Naive thymus-derived CD8-positive, alpha-beta T cell (primary cell): ENCODE results near the gene FCRL2. TPM values are rescaled to one million over a fixed set of nuclear protein-coding genes. Genes with fewer than 3 reads are reported as not detected.
A peak's percentile ranks its signal among the peaks of the same experiment; 100 is the strongest.

ENCODE experiments used
- ATAC-seq, 2 donors: fragments of 150-1000 bp; cut with Tn5 transposase in 1 of 2; sonication (Bioruptor Pico), chemical (Tn5 transposase) in 1 of 2; 1 replicate in 1 of 2; 2 replicates in 1 of 2; pipeline ENCODE4 v1.10.0; 2021; ENCODE audit warnings: mild to moderate bottlenecking in 2 of 2, moderate library complexity in 2 of 2
- POLR2A ChIA-PET: fragments of 350-600 bp; sonication (Branson Sonifier 250); formaldehyde crosslinking; loops from one replicate; lab custom pipeline; 2021; ENCODE audit warnings: antibody characterized with exemption; lab: Charles Lee
- DNase-seq, 10 donors: peaks; one replicate each; pipeline versions ENCODE4 v3.0.0 to v3.0.0-alpha.2; 2020 to 2022
- H3K27ac Mint-ChIP-seq, 10 donors: one replicate each; pipeline ENCODE4 v1.8.0; 2020 to 2022; ENCODE audit warnings: mild to moderate bottlenecking in 10 of 10, mixed read lengths in 10 of 10, moderate library complexity in 4 of 10, inconsistent platforms in 1 of 10
- H3K27me3 Mint-ChIP-seq, 5 donors: one replicate each; pipeline ENCODE4 v1.8.0; 2021 to 2022; ENCODE audit warnings: mixed read lengths in 5 of 5
- H3K36me3 Mint-ChIP-seq, 3 donors: one replicate each; pipeline ENCODE4 v1.8.0; 2020 to 2022; ENCODE audit warnings: mixed read lengths in 3 of 3, mild to moderate bottlenecking in 2 of 3, inconsistent platforms in 1 of 3
- H3K4me1 Mint-ChIP-seq, 4 donors: one replicate each; pipeline ENCODE4 v1.8.0; 2021 to 2022; ENCODE audit warnings: mixed read lengths in 4 of 4
- H3K4me3 Mint-ChIP-seq, 10 donors: one replicate each; pipeline ENCODE4 v1.8.0; 2020 to 2022; ENCODE audit warnings: mild to moderate bottlenecking in 10 of 10, mixed read lengths in 10 of 10, moderate library complexity in 6 of 10, inconsistent platforms in 1 of 10
- H3K9me3 Mint-ChIP-seq, 9 donors: one replicate each; pipeline ENCODE4 v1.8.0; 2020 to 2022; ENCODE audit warnings: mixed read lengths in 9 of 9, mild to moderate bottlenecking in 3 of 9, inconsistent platforms in 1 of 9, moderate library complexity in 1 of 9
- polyA plus RNA-seq, 3 donors: library from polyadenylated mRNA; unstranded; fragments of 300-500 nt; fragmentation: Illumina TruSeq; gene quantifications; one replicate each; pipeline ENCODE4 v1.2.3, GENCODE V29; 2021
- total RNA-seq, 8 experiments: library from RNA in 2 of 8; stranded (reverse) in 2 of 8; gene quantifications; one replicate each; pipeline ENCODE4 v1.2.3 and lab custom pipeline; 2021 to 2026

The FCRL2 gene, protein sequence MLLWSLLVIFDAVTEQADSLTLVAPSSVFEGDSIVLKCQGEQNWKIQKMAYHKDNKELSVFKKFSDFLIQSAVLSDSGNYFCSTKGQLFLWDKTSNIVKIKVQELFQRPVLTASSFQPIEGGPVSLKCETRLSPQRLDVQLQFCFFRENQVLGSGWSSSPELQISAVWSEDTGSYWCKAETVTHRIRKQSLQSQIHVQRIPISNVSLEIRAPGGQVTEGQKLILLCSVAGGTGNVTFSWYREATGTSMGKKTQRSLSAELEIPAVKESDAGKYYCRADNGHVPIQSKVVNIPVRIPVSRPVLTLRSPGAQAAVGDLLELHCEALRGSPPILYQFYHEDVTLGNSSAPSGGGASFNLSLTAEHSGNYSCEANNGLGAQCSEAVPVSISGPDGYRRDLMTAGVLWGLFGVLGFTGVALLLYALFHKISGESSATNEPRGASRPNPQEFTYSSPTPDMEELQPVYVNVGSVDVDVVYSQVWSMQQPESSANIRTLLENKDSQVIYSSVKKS
- 1 to 10 TPM; 2.7 to 3.1 TPM for total RNA-seq
- polyA plus RNA-seq, result under 1 TPM in 1 of 3 donors, not detected in 2; 0.07 TPM
- total RNA-seq (lab: John Stamatoyannopoulos, UW), result 0 to 0.49 (median 0) reads per million in 6 experiments

DNA sequence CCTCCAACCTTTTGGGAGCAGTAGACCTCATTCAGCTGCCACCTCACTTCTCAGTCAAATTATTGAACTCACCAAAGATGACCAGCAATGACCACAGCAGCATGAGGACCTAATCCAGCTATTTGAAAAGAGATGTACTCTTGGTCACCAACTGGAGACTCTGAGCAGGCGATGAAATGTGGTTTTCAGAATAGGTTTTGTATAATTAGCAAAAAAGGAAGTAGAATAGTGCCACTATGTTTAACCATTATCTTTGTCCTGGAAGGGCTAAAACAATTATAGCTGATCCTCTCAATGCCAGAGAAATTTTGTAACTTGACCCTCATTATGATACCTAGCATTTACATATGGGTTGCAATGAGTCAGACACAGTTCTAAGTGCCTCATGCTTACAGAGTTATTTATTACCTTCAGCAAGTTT, at the start of gene FCRL2:
FCRL2 (minus strand) TSS at position 162 of the 421 bp plus-strand sequence; CDS start at position 103, 59 bp downstream.
- DNase-seq (no peak), ATAC-seq (no peak)
- peaks cover 0 to 75% (median 4%) of the 10 kb centered on the region in 4 donors for H3K4me1 Mint-ChIP-seq
- H3K27ac Mint-ChIP-seq, result peak within 1 kb of the TSS in 1 of 10 donors; percentile 11
- H3K4me3 Mint-ChIP-seq, result no peak within 1 kb of the TSS
- H3K9me3 Mint-ChIP-seq, result no peaks in the 10 kb centered on the region
- POLR2A ChIA-PET, result no interaction called here
- peaks cover 0 to 20% (median 6%) of the 10 kb centered on the region in 5 donors for H3K27me3 Mint-ChIP-seq
- H3K36me3 Mint-ChIP-seq, result no peaks in the 10 kb centered on the region

DNA sequence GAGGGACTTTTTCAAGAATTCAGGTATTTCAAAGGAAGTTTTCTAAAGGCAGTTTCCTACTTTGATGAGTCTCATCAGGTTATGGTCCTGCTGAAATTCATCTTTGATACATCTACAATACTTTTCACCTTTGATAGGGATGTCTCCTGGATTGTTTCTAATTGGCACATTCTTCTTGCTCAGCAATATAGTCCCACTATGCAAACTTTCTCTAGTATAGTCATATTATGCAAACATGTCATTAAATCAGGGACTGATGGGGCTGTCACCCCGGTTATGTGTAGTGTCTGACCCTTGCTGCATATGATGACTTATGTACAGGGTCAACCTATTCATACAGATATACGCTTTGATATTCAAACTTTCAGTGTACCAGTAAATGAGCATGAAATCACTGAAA, 43.4 kb upstream of the FCRL2 start:
- Mint-ChIP-seq H3K27me3 (peaks cover 0 to 21% (median 9%) of the 10 kb centered on the region in 5 donors), H3K4me3 (no peak overlapping the region), H3K36me3 (no peaks in the 10 kb centered on the region), H3K9me3 (peaks cover 0 to 3% (median 0%) of the 10 kb centered on the region in 9 donors), H3K4me1 (peaks cover 0 to 24% (median 1%) of the 10 kb centered on the region in 4 donors), H3K27ac (no peak overlapping the region)
- DNase-seq, result no peak
- POLR2A ChIA-PET, result no interaction called here
- no peak for ATAC-seq

DNA sequence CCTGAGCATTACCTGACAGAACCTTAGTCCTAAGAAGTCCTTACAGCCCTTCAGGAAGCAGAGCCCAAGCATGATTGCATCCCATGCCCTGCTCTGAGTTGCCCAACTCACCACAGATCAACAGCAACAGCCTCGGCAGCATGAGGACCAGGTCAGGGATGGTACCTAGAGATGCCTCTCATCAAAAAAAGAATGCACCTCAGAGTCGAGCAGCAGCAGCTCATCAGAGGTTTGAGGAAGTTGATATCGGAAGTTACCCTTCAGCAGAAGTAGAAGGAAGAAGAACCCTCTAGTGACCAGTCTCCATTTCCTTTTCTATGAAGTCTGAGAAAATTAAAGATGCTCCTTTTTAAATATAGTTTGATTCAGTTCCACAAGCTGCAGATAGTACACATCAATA, 43.0 kb upstream of the FCRL2 start, which contains the start of gene FCRL1:
FCRL1 (minus strand) TSS at position 225 of the 400 bp plus-strand sequence; CDS start at position 142, 83 bp downstream.
- no peak within 1 kb of the TSS for H3K27ac Mint-ChIP-seq
- no peaks in the 10 kb centered on the region for H3K36me3 Mint-ChIP-seq
- H3K4me1 Mint-ChIP-seq, result peaks cover 0 to 24% (median 1%) of the 10 kb centered on the region in 4 donors
- DNase-seq (no peak), ATAC-seq (no peak)
- peaks cover 0 to 6% (median 0%) of the 10 kb centered on the region in 9 donors for H3K9me3 Mint-ChIP-seq
- POLR2A ChIA-PET, result interaction anchor here (0.8 kb wide), 1 partner anchor 59 kb away, joined by 3 read pairs; no protein-coding TSS in a partner anchor
- no peak within 1 kb of the TSS for H3K4me3 Mint-ChIP-seq
- peaks cover 0 to 22% (median 9%) of the 10 kb centered on the region in 5 donors for H3K27me3 Mint-ChIP-seq

DNA sequence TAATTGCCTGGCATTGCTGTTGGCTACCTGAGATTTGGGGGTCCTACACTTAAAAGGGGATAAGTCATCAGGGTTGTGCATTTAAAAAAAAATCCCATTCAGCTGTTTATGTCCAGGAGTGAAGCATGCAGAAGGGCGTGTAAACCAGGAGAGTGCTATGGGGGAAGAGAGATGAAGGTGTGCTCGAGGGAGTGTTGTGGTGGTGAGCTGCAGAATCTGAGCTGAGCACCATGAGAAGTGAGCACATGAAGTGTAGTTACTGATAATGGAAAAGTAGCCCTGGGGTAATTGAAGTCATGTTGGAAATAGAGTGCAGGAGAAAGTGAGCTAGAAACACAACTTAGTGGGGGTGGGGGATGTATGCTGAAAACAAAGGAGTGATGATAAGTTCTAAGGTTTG, 42.3 kb upstream of the FCRL2 start:
- POLR2A ChIA-PET, result interaction anchor here (0.8 kb wide), 1 partner anchor 58 kb away, joined by 3 read pairs; no protein-coding TSS in a partner anchor
- H3K27me3 Mint-ChIP-seq, result peaks cover 1 to 22% (median 4%) of the 10 kb centered on the region in 5 donors

DNA sequence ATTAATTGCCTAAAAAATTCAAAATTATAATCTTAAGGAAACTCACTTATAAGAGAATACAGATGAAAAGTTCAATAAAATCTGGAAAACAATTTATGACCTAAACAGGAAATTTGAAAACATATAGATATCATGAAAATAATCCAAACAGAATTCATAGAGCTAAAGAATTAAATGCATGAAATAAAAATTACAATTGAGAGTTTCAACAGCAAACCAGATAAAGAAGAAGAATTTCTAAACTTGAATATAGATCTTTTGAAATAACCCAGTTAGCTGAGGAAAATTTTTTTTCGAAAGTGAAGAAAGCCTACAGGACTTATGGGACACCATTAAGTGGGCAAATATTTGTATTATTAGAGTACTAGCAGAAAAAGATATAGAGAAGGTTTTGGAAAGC, 36.3 kb upstream of the FCRL2 start:
- Mint-ChIP-seq H3K4me1 (peaks cover 0 to 36% (median 0%) of the 10 kb centered on the region in 4 donors), H3K27ac (peak overlapping the region in 1 of 10 donors; percentile 44), H3K36me3 (peaks cover 0 to 27% (median 2%) of the 10 kb centered on the region in 3 donors), H3K9me3 (peaks cover 0 to 41% (median 20%) of the 10 kb centered on the region in 9 donors), H3K27me3 (peaks cover 9 to 23% (median 10%) of the 10 kb centered on the region in 5 donors), H3K4me3 (no peak overlapping the region)
- ATAC-seq (no peak), DNase-seq (no peak)
- POLR2A ChIA-PET, result no interaction called here

More for the DNA sequence above, 42.3 kb upstream of the FCRL2 start:
- DNase-seq (no peak), ATAC-seq (no peak)
- Mint-ChIP-seq H3K4me3 (no peak overlapping the region), H3K9me3 (peaks cover 0 to 13% (median 2%) of the 10 kb centered on the region in 9 donors), H3K36me3 (peaks cover 0 to 6% (median 2%) of the 10 kb centered on the region in 3 donors), H3K4me1 (peaks cover 0 to 25% (median 1%) of the 10 kb centered on the region in 4 donors), H3K27ac (no peak overlapping the region)

DNA sequence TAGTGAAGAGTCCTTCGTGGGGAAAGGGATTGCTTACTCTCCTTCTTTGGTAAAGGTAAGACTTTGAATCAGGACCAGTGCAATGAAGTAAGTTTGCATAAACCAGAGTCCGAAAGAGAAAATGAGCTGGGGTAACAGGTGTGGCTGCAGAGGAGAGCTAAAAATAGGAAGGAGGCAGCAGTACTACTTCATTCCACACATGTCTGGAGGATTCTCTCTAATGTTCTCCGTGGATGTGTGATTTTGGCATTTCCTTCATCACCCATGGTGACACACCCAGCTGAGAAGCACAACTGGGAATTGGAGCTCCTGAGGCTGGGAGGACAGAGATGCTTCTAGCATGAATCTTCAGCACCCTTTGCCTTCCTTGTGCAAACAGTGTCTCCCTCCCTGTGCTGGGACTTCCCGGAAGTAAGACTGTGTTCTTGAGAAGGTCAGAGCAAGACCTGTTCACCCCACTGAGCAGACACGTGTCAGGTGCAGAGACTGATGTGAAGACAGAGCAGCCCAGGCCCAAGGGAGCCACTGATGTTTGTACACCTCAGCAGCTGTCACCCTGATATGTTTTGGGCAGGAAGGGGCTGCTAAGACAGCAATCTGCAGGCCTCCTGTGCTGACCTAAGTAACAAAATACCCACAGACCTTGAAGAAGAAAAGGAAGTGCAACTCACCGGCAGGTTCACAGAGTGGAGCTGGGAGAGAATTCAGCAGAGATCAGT, 29.7 kb upstream of the FCRL2 start:
- peak overlapping the region in 2 of 10 donors; percentile 37 to 77 for H3K27ac Mint-ChIP-seq
- peak; percentile 14 to 85 for ATAC-seq
- peaks cover 0 to 5% (median 0%) of the 10 kb centered on the region in 3 donors for H3K36me3 Mint-ChIP-seq
- H3K27me3 Mint-ChIP-seq, result peaks cover 9 to 33% (median 17%) of the 10 kb centered on the region in 5 donors
- peak overlapping the region in 2 of 10 donors; percentile 12 to 56 for H3K4me3 Mint-ChIP-seq
- peaks cover 0 to 51% (median 0%) of the 10 kb centered on the region in 4 donors for H3K4me1 Mint-ChIP-seq
- DNase-seq, result peak in 1 of 10 donors; percentile 33
- H3K9me3 Mint-ChIP-seq, result peaks cover 0 to 5% (median 0%) of the 10 kb centered on the region in 9 donors
- POLR2A ChIA-PET, result no interaction called here

DNA sequence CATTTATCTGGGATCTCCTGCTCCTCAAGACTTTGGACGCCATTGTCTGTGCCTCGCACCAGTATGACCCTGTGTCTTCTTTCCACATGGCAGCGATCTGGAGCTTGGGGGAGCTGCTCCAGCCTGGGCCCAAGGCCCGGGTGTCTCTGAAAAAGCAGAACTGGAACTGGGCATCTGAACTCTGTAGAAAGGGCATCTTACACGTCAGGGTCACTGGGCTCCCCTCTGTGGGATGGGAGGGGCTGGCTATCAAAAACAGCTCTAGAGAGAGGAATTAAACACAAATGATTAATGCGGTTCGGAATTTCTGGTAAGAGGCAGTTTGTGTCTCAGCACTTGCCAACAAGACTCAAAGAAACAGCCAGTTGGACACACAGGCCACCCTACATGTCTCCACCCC, 26.9 kb upstream of the FCRL2 start:
- Mint-ChIP-seq H3K36me3 (no peaks in the 10 kb centered on the region), H3K27me3 (peaks cover 4 to 31% (median 11%) of the 10 kb centered on the region in 5 donors), H3K9me3 (no peaks in the 10 kb centered on the region), H3K4me3 (no peak overlapping the region), H3K27ac (peak overlapping the region in 1 of 10 donors; percentile 2), H3K4me1 (peaks cover 0 to 39% (median 0%) of the 10 kb centered on the region in 4 donors)
- ATAC-seq (no peak), DNase-seq (no peak)
- POLR2A ChIA-PET, result no interaction called here

DNA sequence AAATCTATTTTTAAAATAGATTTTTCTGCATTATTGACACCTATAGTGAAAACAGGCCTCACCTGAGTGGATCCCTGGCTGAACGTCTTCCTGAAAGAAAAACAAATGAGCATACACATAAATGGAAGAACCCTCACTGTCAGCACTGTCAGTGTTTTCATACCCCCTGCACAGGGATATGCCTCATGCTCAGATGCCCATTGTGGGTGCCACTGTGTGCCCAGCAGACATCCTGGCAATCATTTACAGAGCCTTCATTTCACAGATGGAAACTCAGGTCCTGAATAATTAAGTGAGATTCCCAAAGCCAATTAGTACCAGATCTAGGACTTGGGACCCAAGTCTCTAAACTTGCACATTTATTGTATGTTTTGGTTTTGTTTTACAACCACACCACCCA, 23.1 kb upstream of the FCRL2 start:
- Mint-ChIP-seq H3K9me3 (no peaks in the 10 kb centered on the region), H3K27ac (no peak overlapping the region), H3K4me3 (no peak overlapping the region), H3K4me1 (peaks cover 0 to 22% (median 0%) of the 10 kb centered on the region in 4 donors), H3K27me3 (peaks cover 0 to 6% (median 0%) of the 10 kb centered on the region in 5 donors), H3K36me3 (no peaks in the 10 kb centered on the region)
- ATAC-seq, result no peak
- no peak for DNase-seq
- POLR2A ChIA-PET, result no interaction called here

DNA sequence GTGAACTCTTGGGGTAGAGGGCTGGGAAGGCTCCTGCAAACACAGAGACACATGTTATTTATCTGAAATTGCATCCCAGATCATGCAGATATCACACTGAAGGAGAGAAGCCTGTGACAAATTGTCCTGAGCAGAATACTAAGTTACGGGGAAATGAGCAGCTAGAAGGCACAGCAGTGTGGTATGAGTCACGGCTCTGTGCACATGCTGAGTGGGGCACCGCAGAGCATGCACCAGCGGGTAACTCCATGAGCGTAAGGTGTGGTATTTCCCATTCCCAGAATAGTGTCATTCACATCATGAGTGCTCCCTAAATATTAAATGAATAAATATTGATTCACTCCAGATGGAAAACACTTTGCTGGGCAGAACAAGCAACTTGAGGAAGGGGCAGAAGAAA, 21.3 kb upstream of the FCRL2 start:
- H3K27me3 Mint-ChIP-seq, result peaks cover 0 to 2% (median 0%) of the 10 kb centered on the region in 5 donors
- H3K4me3 Mint-ChIP-seq, result no peak overlapping the region
- H3K27ac Mint-ChIP-seq, result no peak overlapping the region
- no peak for DNase-seq
- H3K36me3 Mint-ChIP-seq, result peaks cover 0 to 6% (median 0%) of the 10 kb centered on the region in 3 donors
- ATAC-seq, result no peak
- peaks cover 0 to 8% (median 0%) of the 10 kb centered on the region in 4 donors for H3K4me1 Mint-ChIP-seq
- peaks cover 0 to 14% (median 9%) of the 10 kb centered on the region in 9 donors for H3K9me3 Mint-ChIP-seq
- POLR2A ChIA-PET, result no interaction called here

DNA sequence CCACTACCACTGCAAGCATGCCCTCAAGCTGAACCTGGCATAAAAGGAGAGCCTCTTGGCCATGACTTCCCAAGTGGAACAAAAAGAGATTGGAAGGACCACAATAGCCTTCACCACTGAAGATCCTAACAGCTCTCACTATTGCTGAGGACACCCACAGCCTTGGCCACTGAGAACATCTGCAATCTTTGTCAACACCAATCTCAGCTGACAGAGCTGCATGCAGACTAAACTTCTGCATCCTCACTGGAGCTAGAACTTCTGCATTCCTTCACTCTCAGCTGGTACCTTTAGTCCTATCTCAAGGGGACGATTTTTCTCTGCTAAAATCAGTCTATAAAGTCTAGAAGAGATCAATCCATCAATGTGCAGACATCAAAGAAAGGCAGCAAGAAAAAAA, 8.3 kb upstream of the FCRL2 start:
- Mint-ChIP-seq H3K4me3 (no peak overlapping the region), H3K27ac (no peak overlapping the region), H3K4me1 (peaks cover 0 to 49% (median 0%) of the 10 kb centered on the region in 4 donors), H3K9me3 (peaks cover 0 to 12% (median 3%) of the 10 kb centered on the region in 9 donors), H3K36me3 (peaks cover 0 to 1% (median 0%) of the 10 kb centered on the region in 3 donors), H3K27me3 (peaks cover 0 to 18% (median 8%) of the 10 kb centered on the region in 5 donors)
- POLR2A ChIA-PET, result no interaction called here
- DNase-seq (no peak), ATAC-seq (no peak)

DNA sequence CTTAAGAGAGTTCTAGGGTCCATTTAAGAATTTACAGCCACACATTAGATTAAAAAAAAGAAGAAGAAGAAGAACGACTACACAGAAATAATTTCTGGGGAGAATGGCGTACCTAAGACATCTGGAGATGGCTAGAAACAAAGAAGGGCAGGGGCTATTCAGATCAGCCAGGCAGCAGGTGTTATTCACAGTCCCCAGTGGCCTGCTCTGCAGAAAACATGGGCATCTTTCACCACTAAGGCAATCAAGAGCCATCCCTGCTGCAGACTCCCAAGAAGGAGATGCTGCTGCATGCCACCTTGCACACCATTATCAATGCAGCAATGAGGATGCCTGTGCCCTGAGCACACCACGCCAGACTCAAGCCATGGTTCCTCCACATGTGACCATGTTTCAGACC, 7.9 kb upstream of the FCRL2 start:
- Mint-ChIP-seq H3K27me3 (peaks cover 0 to 18% (median 8%) of the 10 kb centered on the region in 5 donors), H3K27ac (no peak overlapping the region), H3K36me3 (no peaks in the 10 kb centered on the region), H3K4me1 (peaks cover 0 to 50% (median 0%) of the 10 kb centered on the region in 4 donors), H3K4me3 (no peak overlapping the region), H3K9me3 (peaks cover 0 to 10% (median 0%) of the 10 kb centered on the region in 9 donors)
- no peak for DNase-seq
- ATAC-seq, result no peak
- POLR2A ChIA-PET, result no interaction called here

DNA sequence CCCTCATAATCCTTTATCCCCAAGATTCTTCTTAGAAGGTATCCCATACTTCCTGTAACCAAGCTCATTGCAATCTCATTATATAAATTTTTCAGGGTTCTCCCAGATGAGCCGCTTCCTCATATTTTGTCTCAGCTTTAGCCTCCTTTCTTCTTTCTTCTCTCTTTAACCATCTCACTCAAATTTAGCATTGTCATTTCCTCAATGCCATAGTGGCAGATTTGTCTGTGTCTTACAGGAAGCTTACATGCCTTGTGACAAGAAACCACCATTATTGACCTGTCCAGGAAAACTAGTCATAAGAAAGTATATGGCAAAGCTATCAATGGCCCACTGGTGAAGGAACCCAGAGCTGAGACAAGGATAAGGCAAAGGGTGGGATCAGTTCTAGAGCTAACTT, 6.0 kb upstream of the FCRL2 start:
- ATAC-seq, result no peak
- H3K27ac Mint-ChIP-seq, result peak overlapping the region in 1 of 10 donors; percentile 9
- POLR2A ChIA-PET, result no interaction called here
- no peak overlapping the region for H3K4me3 Mint-ChIP-seq
- DNase-seq, result no peak
- no peaks in the 10 kb centered on the region for H3K36me3 Mint-ChIP-seq
- H3K27me3 Mint-ChIP-seq, result peaks cover 0 to 18% (median 10%) of the 10 kb centered on the region in 5 donors
- peaks cover 0 to 10% (median 0%) of the 10 kb centered on the region in 9 donors for H3K9me3 Mint-ChIP-seq
- H3K4me1 Mint-ChIP-seq, result peaks cover 0 to 61% (median 0%) of the 10 kb centered on the region in 4 donors
